LNCAP (cell line): Measurements from ENCODE around the gene MIPOL1.

Experiments
- TF ChIP-seq, protein P1 (sequence below): fragments of 450-650 bp; IDR thresholded peaks from 2 replicates; pipeline ENCODE4 v1.5.1; 2017; ENCODE audit warnings: mild to moderate bottlenecking

MIPOL1 gene

DNA sequence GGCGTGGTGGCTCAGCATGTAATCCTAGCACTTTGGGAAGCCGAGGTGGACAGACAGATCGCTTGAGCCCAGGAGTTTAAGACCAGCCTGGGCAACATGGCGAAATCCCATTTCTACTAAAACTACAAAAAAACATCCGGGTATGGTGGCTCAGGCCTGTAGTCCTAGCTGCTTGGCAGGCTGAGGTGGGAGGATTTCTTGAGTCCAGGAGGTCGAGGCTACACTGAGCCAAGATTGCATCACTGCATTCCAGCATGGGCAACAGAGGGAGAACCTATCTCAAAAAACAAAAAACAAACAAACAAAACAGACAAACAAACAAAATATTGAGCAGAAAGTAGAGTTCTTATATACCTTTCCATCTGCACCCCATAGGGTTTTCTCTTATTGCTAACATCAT is 16.3 kb upstream of the MIPOL1 start:
- TF ChIP-seq, protein P1, sequence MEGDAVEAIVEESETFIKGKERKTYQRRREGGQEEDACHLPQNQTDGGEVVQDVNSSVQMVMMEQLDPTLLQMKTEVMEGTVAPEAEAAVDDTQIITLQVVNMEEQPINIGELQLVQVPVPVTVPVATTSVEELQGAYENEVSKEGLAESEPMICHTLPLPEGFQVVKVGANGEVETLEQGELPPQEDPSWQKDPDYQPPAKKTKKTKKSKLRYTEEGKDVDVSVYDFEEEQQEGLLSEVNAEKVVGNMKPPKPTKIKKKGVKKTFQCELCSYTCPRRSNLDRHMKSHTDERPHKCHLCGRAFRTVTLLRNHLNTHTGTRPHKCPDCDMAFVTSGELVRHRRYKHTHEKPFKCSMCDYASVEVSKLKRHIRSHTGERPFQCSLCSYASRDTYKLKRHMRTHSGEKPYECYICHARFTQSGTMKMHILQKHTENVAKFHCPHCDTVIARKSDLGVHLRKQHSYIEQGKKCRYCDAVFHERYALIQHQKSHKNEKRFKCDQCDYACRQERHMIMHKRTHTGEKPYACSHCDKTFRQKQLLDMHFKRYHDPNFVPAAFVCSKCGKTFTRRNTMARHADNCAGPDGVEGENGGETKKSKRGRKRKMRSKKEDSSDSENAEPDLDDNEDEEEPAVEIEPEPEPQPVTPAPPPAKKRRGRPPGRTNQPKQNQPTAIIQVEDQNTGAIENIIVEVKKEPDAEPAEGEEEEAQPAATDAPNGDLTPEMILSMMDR, result no peak

DNA sequence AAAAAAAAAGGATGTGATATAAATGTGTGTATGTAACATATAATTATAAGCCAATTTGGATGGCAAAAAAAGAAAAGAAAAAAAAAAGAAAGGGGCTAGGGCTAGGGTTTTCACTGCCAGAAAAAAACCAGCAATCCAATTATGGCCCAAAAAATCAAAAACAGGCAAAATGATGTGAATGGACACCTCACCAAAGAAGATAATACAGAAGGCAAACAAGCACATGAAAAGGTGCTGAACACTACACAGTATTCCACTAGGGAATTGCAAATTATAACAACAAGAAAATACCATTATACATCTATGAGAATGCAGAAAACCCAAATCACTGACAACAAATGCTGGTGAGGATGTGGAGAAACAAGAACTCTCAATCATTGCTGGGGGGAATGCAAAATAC is 12.1 kb upstream of the MIPOL1 start:
- TF ChIP-seq, protein P1, result no peak

DNA sequence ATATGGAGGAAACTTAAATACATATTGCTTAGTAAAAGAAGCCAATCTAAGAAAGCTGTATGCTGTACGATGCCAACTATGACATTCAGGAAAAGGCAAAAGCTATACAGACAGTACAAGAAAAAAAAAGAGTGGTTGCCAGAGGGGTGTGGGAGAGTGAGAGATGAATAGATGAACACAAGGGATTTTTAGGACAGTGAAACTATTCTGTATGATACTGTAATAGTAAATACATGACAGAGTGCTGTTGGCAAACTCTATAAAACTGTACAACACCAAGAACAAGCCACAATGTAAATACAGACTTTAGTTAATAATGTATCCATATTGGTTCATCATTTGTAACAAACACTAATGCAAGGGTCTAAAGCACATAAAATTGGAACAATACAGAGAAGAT is 10.9 kb upstream of the MIPOL1 start:
- TF ChIP-seq, protein P1, result no peak

DNA sequence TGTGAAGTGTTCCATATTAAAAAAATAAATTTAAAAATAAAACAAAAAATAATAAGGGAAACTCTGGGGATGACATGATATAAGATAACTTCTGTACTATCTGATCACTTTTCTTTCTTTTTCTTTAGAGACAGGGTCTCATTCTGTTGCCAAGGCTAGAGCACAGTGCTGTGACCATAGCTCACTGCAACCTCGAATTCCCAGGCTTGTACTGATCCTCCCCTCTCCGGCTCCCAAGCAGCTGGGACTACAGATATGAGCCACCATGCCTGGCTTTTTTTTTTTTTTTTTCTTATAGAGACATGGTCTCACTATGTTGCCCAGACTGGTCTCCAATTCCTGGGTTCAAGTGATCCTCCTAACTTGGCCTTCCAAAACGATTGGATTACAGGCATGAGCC is 10.4 kb upstream of the MIPOL1 start:
- TF ChIP-seq, protein P1, result no peak

DNA sequence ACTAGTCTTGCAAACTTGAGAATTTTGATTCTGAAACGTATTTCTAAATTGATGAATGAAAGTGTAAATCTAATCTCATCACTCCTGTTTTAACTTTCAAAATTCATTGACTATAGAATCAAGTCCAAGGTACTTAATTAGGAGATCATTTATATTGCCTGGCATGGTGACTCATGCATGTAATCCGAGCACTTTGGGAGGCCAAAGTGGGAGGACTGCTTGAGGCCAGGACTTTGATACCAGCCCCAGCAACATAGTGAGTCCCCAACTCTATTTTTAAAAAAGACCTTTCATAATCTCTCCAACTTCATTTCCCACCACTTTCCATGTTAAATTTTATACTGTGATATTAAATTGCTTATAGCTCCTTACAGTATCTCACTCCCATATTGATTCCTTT is 3.0 kb upstream of the MIPOL1 start:
- TF ChIP-seq, protein P1, result no peak

DNA sequence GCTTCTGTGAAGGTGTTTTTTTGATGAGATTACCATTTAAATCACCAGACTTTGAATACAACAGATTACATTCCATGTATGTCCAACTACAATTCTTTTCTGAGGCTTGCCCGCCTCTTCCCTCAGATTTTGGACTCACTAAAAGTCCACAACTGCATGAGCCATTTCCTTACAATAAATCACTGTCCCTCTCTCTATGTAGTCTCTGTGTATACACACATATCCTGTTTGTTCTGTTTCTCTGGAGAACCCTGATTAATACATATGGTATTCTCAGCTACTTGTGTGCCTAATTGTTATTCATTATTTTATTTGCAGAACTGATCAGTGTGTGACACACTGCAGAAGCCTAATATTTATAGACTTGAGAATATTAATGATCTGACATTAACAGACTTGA is 2.4 kb upstream of the MIPOL1 start:
- TF ChIP-seq, protein P1, result no peak

DNA sequence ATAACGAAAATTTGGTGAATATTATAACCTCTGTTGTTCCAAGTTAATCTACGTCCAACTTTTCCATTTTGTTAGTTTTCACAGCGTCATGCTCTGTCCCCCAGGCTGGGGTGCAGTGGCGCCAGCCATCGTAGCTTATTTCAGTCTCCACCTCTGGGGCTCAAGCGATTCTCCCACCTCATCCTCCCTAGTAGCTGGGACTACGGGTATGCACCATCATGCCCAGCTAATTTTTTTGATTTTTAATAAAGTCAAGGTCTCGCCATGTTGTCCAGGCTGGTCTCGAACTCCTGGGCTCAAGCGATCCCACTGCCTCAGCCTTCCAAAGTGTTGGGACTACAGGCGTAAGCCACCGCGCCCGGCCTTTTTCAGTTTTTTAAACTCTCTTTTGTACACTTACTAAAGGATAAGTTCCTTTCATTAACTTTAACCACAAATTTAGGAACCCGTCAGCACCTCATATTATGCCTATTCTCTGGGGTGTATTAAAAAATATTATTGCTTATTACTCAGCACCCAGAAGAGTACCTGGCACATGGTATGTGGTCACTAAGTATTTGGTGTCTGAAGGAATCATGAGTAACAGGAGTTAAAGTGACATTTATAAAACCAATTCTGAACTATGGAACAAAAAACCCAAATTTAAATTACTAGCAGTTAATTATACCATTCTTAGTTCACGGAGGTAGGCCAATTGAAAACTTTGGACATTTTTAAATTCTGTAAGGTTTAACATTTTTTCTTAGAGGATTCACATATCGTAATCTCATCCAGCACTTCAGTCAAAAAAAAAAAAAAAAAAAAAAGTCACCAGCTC is 925 bp upstream of the MIPOL1 start:
- TF ChIP-seq, protein P1, result no peak

DNA sequence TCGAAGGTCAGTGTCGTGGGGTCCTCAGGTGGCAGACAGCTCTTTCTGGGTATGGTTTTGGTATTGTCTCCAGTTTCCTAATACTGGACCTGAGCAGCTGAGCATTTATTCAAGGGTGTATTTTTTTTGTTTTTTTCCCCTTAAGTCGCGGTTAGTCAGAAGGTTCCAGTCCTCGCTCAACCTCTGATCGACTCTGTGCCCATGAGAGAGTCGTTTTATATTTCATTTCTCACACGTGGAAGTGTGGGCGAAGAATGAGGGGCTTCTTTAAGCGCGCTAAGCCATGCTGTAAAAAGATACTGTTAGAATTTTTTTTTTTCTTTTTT is 499 bp downstream of the MIPOL1 start:
- TF ChIP-seq, protein P1, result no peak
